GM21576 (cell line): ENCODE results near the gene RYR2.
"Not testable (repeated sequence)": the region's sequence is repeated elsewhere in the genome, so short reads cannot be mapped to it uniquely, and the experiment has no call there.

Experiments
- ATAC-seq: cut with Tn5 transposase; IDR thresholded peaks from one replicate; pipeline ENCODE4 v1.9.1; 2021; ENCODE audit warnings: mild to moderate bottlenecking, moderate library complexity; ENCODE audit not compliant: unreplicated experiment

Gene RYR2

GRCh38 chr1:237763137-237763536 is 721.2 kb downstream of the RYR2 start:
- ATAC-seq = no peak

GRCh38 chr1:237763751-237764150 is 721.8 kb downstream of the RYR2 start:
- ATAC-seq = no peak

DNA sequence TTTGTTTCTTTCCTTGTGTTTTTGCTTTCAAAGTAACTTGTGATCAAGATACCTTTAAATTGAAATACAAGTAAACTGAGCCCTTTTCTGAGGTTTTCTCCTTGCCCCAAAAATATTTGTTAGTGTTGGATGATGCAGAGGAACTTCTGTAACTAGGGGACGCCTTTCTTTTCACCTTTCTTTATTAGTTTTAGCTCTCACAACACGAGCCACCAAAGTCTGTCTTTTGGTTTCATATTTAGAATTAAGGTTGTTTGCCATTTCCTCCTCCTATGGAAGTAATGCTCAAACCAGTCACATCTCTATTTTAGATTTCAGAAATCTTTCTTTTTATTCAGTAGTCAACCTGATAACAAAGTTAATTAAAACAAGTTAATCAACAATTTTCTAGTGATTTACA is 727.9 kb downstream of the RYR2 start:
- ATAC-seq = no peak

DNA sequence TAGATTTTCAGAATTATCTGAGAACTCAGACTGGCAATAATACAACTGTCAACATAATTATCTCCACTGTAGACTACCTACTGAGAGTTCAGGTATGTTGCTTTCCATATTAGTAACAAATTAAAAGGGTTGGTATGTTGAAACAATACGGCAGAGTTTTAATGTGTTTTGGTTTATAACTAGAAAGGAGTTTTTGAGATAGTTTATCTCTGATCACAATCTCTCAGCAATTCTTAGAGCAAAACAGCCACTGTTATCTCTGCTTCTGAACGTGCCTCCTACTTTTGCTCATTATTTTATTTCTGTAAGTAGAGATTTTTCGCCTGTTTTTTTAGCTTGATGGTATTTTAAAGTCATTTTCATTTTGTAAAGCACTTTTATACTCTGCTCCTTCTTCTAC is 730.0 kb downstream of the RYR2 start:
- ATAC-seq = no peak

GRCh38 chr1:237774246-237774645 is 732.3 kb downstream of the RYR2 start:
- no peak for ATAC-seq

DNA sequence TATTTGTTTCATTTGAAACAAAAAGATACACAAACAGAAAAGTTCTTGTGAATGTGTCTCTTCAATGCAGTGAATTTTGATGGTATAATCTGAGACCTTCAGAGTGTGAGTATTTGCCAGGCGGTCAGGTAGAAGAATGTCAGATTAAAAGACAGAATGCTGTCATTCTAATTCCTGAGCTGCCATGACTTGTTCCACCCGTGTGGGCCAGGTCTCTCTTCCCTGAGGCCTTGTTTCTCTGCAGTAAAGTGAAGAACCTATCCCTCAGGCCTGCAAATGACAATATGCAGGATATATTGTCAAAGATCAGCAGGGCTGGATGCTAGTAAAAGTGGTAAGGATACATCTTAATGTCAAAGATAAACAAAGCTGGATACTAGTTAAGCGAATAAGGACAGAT is 737.4 kb downstream of the RYR2 start:
- ATAC-seq = no peak

GRCh38 chr1:237786066-237786719 is 744.2 kb downstream of the RYR2 start:
- no peak for ATAC-seq

DNA sequence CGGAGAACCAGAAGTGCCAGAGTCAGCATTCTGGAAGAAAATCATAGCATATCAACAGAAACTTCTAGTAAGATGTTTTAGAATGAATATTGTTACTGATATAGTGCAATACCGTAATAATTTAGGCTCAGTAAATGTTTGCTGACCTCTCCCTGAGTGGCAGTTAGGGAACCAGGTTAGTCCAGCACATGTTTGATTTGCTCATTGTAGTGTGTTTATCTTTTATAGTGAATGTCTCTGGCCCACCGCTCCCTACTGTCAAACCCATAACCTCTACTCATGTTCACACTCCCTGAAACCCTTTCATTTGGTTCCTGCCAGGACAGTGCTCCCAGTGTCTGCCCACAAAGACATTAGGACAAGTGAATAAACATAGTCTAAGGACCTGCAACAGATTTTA is 746.1 kb downstream of the RYR2 start:
- ATAC-seq = no peak

DNA sequence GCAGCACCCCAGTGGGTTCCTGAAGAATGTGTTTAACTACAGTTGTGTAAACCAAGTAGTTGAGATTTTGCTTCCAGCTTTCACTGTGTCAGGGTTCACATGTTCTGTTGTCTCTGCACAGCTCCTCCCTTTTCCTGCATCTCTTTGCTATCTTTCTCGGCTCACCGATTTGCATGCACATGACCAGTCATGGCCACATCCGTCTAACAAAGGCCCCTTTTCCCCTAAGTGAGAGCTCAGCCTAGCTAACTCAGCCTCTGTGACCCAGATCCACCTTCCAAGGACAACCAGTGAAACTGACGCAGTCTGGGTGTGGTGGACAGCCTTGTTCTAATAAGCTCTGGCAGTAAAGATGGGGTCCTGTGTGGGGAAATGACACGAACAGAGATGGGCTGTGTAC is 747.6 kb downstream of the RYR2 start:
- ATAC-seq = no peak

DNA sequence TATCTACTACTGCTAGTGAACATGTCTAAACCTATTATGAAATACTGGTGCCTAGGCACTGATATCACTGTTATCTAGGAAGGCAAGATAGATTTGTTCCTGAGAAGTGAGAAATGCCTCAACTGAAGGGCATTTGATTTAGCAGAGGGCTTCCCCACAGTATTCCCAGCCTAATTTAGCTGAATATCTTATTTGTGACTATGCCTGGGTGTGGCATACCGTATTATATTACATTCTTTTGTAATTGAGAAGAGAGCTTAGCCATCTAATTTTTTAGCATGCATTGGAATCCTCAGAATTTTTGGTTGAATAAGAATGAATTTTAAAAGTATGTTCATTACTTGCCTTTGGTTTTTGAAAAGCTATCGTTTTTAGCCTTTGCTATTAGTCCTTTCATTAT is 749.6 kb downstream of the RYR2 start:
- no peak for ATAC-seq

DNA sequence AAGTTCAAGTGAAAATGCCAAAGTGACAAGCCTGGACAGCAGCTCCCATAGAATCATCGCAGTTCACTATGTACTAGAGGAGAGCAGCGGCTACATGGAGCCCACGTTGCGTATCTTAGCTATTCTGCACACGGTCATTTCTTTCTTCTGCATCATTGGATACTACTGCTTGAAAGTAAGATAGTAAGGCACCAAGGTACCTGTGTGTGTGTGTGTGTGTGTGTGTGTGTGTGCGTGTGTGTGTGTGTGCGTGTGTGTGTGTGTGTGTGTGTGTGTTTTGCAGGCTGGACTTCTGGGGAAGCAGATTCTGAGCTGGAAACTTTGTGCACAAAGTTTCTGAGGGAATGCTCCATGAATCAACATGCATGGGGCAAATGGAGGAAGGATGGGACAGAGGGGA is 750.2 kb downstream of the RYR2 start:
- no peak for ATAC-seq

GRCh38 chr1:237792726-237793125 is 750.7 kb downstream of the RYR2 start:
- ATAC-seq = no peak

- ATAC-seq = no peak
Observed at GRCh38 chr1:237794071-237794470, 752.1 kb downstream of the RYR2 start.

- no peak for ATAC-seq
Observed at GRCh38 chr1:237795558-237795957, 753.6 kb downstream of the RYR2 start.

DNA sequence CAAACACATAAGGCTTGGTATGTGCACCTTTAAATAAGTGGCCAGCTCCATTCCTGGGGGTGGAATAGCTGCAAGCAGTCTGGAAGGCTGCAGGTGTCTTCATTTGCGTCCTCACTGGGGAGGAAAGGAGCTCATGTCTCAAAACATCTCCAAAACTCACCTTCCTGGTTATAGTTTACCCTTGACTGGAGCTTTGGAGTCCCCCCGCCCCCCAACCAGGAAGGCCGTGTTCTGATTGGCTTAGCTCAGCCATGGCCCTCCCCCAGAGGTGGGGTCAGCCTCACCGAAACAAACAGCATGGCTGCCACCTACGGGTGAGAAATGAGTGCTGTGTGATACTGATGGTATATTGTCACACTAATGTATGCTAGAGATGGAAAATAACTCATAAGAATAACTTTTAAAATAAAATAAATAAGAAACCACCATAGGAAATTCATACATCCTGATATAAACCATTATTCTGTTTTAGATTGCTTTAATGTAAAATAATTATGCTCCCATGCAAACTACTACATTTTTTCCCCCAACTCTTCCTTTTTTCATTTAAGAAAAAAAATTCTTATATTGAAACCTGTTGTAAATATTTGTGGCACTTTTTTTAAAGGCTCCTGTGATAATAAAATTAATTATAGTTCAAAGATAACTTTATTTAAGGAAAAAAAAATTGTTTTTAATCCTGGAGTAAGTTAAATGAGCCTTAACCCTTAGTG is 757.9 kb downstream of the RYR2 start:
- peak; percentile 98 for ATAC-seq

DNA sequence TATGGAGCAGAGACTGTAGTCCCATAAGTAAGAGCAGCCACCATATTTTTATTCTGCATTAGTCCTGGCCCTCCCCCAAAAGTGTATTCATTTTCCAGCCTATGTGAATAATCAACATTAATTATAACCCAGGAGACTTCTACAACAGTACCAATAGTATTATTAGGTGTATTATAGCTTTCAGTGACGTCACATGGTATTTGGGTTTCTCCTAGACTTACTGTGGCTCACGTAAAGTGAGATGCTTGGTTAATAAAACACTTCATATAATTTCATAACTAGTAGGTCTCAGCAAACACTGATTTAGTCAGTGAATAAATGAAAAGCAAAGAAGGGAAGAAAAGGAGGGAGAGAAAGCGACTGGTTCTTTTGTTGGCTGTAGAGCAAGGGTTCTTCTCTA is 762.5 kb downstream of the RYR2 start:
- no peak for ATAC-seq

GRCh38 chr1:237809099-237809498 is 767.1 kb downstream of the RYR2 start:
- no peak for ATAC-seq

DNA sequence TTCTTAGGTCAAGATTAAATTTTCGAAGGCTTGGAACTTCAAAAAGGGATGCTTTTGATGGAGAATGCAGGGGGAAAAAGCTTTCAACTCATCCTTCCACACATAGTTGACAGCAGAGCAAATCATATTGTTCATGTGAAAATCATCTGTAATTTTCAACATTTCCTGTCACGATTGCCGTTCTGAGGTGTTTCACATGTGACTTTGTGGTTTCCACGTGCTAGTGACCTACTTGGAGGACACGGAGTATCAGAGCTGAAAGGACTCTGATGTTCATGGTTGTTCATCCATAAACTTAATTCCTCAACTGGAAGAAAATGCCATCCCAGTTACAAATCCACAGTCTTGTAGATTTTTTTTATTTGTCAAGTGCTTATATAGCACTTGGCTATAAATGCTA is 769.6 kb downstream of the RYR2 start:
- ATAC-seq = no peak

DNA sequence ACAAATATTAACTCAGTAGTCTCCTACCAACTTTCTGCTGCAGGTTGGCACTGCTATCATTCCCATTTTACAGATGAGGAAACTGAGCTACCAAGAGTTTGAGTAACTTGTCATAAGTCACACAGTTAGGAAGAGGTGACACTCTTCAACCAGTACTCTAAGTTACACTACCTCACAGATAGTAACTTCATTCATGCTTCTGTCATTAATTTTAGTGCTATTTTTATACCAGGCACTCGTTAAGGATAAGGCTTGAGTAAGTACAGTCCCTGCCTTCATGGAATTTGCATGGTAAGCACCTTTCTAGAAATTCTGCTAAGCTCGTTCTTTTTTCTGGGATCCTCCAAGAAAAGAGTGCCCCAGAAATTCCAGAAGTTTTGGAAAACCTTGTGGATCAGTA is 770.1 kb downstream of the RYR2 start:
- ATAC-seq = no peak

- ATAC-seq = no peak
Observed at GRCh38 chr1:237814319-237814924, 772.4 kb downstream of the RYR2 start.

DNA sequence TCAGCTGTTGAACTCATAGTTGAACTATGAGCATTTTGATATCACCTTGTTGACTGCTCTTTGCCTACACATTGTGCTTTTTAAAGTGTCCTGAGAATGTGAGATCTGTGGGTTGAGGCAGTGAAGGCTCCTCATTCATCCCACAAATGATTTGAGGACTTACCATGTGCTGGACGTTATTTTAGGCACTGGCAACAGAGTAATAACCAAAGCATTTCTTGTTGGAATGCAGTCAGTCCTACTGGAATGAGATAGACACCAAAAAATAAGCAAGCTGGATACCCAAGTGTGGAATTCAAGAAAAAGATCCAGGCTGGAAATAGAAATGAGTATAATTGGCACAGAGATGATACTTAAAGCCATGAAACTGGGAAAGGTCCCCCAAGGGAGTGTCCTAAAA is 775.3 kb downstream of the RYR2 start:
- ATAC-seq = no peak

DNA sequence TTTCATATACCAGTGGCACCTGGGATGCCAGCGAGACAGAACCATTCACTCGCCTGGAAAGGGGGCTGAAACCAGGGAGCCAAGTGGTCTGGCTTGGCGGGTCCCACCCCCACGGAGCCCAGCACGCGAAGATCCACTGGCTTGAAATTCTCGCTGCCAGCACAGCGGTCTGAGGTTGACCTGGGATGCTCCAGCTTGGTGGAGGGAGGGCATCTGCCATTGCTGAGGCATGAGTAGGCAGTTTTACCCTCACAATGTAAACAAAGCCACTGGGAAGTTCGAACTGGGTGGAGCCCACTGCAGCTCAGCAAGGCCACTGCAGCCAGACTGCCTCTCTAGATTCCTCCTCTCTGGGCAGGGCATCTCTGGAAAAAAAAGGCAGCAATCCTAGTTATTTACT is 778.6 kb downstream of the RYR2 start:
- ATAC-seq = not testable (repeated sequence)
